Muscle layer of duodenum (tissue), 2 donors: ENCODE measurements around the gene LGR4.

Experiments
- H3K27ac ChIP-seq: one replicate; pipeline ENCODE4 v1.7.0; 2013; ENCODE audit warnings: mild to moderate bottlenecking, low read length
- H3K27me3 ChIP-seq: one replicate; pipeline ENCODE4 v1.7.0; 2013; ENCODE audit warnings: low read depth, mild to moderate bottlenecking, control low read depth, low read length
- H3K36me3 ChIP-seq, 2 donors: one replicate each; pipeline ENCODE4 v1.7.0; 2013; ENCODE audit warnings: low read length in 2 of 2, control low read depth in 1 of 2, mild to moderate bottlenecking in 1 of 2; ENCODE audit not compliant: insufficient read depth in 2 of 2, control insufficient read depth in 1 of 2
- H3K4me1 ChIP-seq, 2 donors: one replicate each; pipeline ENCODE4 v1.7.0; 2013; ENCODE audit warnings: low read length in 2 of 2, mild to moderate bottlenecking in 2 of 2, control low read depth in 1 of 2, moderate library complexity in 1 of 2; ENCODE audit not compliant: insufficient read depth in 2 of 2, control insufficient read depth in 1 of 2
- H3K4me3 ChIP-seq, 2 donors: one replicate each; pipeline ENCODE4 v1.7.0; 2013; ENCODE audit warnings: low read length in 2 of 2, low read depth in 1 of 2, mild to moderate bottlenecking in 1 of 2
- H3K9me3 ChIP-seq, 2 donors: one replicate each; pipeline ENCODE4 v1.7.0; 2013; ENCODE audit warnings: low read length in 2 of 2, control low read depth in 1 of 2, mild to moderate bottlenecking in 1 of 2; ENCODE audit not compliant: control insufficient read depth in 1 of 2
- donor health status: healthy.

Gene LGR4

DNA sequence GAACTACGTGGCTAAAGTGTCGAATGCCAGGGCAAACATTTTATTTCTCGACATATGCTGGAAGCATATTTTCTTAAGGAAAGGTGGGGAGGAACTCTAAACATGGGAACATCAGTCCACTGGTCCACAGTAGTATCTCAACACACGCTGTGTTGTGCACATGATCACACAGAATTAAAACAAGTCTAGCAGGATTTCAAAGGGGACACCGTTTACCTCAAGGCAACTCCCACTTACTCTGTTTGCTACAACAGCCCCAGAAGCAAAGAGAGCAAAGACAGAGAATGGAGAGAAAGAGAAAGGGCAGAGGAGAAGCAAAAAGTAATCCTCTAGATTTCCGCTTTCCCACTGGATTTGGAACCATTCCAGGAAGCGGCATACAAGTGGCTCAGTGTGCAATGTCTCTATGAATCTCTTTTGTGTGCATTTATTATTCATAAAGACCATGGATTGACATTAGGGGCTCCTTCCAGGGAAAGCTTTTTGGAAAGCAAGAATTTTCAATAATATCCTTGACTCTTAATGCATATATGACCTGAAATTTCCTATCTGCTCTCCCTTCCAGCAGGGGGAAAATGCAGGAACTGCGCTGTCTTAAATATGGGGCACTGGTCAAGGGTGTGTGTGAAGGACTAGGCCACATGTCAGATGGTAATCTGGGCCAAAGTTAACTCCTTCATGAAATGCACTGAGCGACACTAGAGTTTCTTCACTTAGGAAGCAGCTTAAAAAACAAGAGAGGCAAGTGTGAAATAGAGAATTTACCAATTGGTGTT, 74.8 kb downstream of the LGR4 start:
- Histone ChIP-seq H3K4me3 (no peak overlapping the region), H3K36me3 (no peaks in the 10 kb centered on the region), H3K4me1 (peaks cover 5 to 24% of the 10 kb centered on the region in 2 donors), H3K27ac (no peak overlapping the region), H3K9me3 (no peaks in the 10 kb centered on the region), H3K27me3 (no peaks in the 10 kb centered on the region)

DNA sequence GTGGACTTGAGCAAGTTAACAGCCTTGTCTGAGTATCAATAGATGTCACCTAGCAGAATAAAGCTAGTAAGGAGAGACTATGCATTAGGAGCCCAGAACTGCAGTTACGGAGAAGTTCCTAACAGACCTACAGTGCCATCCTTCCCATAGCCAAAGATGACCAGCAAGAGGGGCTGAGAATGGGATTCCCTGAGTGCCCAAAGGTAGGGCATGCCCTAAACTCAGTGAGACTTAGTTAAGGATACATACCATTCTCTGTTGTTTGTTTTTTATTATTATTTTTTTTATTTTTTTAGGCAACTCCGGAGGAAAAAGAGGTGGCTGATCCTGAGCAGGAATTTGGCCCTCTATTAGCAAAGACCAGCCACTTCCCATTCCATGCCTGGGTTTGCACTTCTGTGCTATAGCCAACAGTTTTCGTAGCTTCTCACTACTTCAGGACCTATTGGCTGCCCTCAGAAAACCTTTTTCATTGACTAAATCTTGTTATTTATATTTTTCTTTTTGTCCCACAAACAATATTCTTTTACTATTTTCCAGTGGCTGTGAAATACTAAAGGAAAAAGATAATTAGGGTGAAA, 76.2 kb downstream of the LGR4 start:
- Histone ChIP-seq H3K4me3 (no peak overlapping the region), H3K27ac (no peak overlapping the region), H3K36me3 (no peaks in the 10 kb centered on the region), H3K9me3 (no peaks in the 10 kb centered on the region), H3K27me3 (no peaks in the 10 kb centered on the region), H3K4me1 (peaks cover 5 to 29% of the 10 kb centered on the region in 2 donors)

DNA sequence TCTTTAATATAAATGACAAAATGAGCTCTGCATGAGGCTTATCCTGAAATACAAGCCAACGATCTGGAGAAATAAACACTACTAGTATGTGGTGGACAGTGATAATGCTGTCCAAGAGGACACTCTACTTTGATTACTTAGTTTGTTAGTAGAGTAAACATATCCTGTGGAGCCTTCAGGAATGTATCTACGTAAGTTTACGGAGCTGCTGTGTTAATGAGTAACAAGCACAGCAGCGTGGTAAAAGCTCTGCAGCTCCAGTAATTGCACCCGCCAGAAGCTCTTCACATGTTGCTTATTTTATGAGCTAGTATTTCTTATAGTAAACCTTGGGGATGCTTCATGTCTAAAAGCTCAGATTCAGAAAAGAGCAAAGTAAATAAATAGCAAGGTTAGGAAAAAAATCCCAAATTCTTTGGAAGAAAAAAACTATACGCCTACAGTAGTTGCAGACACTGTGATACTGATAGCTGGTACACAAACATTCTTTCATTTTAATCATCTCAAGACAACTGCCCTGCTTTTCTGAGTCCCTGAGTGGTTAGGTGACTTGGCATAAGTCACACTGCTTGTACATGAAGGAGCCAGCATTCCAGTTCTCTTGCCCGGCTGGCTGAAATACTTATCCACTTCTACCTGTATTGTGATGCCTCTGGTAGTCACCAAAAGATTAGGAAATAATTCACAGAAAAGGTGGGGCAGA, 76.9 kb downstream of the LGR4 start:
- H3K27ac ChIP-seq = peak overlapping the region; percentile 9
- peaks cover 5 to 29% of the 10 kb centered on the region in 2 donors for H3K4me1 ChIP-seq
- no peaks in the 10 kb centered on the region for H3K36me3 ChIP-seq
- H3K27me3 ChIP-seq = no peaks in the 10 kb centered on the region
- H3K9me3 ChIP-seq = no peaks in the 10 kb centered on the region
- no peak overlapping the region for H3K4me3 ChIP-seq

GRCh38 chr11:27394781-27395228, 77.8 kb downstream of the LGR4 start:
- Histone ChIP-seq H3K36me3 (no peaks in the 10 kb centered on the region), H3K4me1 (peaks cover 5 to 29% of the 10 kb centered on the region in 2 donors), H3K4me3 (no peak overlapping the region), H3K9me3 (no peaks in the 10 kb centered on the region), H3K27ac (no peak overlapping the region), H3K27me3 (no peaks in the 10 kb centered on the region)

GRCh38 chr11:27392278-27393114, 80.1 kb downstream of the LGR4 start:
- Histone ChIP-seq H3K27ac (no peak overlapping the region), H3K27me3 (no peaks in the 10 kb centered on the region), H3K36me3 (no peaks in the 10 kb centered on the region), H3K4me3 (no peak overlapping the region), H3K9me3 (no peaks in the 10 kb centered on the region), H3K4me1 (peaks cover 5 to 29% of the 10 kb centered on the region in 2 donors)

GRCh38 chr11:27391331-27392015, 81.1 kb downstream of the LGR4 start:
- no peak overlapping the region for H3K27ac ChIP-seq
- H3K4me3 ChIP-seq = no peak overlapping the region
- peaks cover 5 to 22% of the 10 kb centered on the region in 2 donors for H3K4me1 ChIP-seq
- no peaks in the 10 kb centered on the region for H3K9me3 ChIP-seq
- no peaks in the 10 kb centered on the region for H3K36me3 ChIP-seq
- H3K27me3 ChIP-seq = no peaks in the 10 kb centered on the region

DNA sequence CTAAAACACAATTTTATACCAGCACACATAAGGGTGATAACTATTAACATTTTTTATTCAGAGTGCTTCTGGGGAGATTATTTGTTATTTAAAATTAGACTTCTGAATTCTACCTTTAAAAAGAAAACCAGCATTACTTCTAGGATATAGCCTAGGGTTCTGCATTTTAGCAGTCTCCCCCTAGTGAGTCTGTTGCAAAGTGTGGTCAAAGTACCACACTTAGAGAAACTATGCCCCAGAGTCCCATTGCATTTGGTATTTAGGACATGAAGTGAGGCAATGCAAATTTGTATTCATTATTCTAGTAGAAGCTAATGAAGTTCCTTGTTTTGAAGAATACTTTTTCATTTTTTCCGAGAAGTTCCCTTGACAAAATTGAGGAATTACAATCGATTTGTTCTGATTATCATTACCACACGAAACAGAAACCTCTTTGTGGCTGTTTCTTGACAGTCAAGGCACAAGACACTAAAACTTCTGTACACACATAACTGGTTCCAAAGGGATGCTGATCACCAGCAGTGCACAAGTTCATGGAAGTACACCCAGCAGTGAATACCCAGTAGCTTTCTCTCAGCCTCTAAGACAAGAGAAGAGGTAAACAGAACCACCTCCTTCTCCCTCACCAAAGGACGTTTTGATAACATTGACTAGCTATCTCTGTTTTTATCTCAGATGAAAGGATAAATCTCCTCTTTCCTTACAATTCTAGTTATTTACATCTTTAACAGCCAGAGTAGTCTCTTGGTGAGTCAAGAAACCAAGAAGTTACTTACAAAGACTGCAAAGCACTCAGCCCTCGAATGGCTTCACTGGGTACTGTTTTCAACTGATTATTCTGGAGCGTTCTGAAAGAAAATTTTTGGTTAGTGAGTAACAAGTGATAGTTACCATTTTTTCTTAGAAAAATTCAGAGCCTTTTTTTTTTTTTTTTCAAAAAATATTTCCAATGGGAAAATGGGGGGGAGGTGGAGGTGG, 82.0 kb downstream of the LGR4 start:
- Histone ChIP-seq H3K27me3 (no peaks in the 10 kb centered on the region), H3K36me3 (no peaks in the 10 kb centered on the region), H3K4me1 (peaks cover 5 to 14% of the 10 kb centered on the region in 2 donors), H3K4me3 (no peak overlapping the region), H3K27ac (no peak overlapping the region), H3K9me3 (no peaks in the 10 kb centered on the region)

- Histone ChIP-seq H3K4me3 (no peak overlapping the region), H3K4me1 (peaks cover 0 to 5% of the 10 kb centered on the region in 2 donors), H3K27ac (no peak overlapping the region), H3K36me3 (peaks cover 0 to 5% of the 10 kb centered on the region in 2 donors), H3K9me3 (no peaks in the 10 kb centered on the region), H3K27me3 (no peaks in the 10 kb centered on the region)
Measured at GRCh38 chr11:27388869-27389268, 83.7 kb downstream of the LGR4 start.

DNA sequence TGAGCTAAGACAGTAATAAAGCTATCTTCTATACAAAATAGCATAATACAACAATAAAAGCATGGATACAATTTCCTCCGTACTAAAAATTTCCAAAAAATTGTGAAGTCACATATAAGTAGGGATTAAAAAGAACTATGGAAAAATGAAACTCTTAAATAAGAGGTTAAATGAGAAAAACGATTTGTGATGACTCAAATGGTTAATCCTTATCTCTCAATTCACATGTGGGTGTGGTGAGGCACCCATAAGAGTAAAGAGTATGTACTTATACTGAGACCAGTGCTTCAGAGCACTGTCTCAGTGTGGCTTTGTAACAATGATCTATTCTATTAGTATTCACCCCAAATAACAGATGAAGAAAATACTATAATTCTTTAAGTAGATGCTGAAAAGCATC, 84.6 kb downstream of the LGR4 start:
- Histone ChIP-seq H3K27me3 (no peaks in the 10 kb centered on the region), H3K27ac (no peak overlapping the region), H3K36me3 (peaks cover 0 to 5% of the 10 kb centered on the region in 2 donors), H3K4me1 (peaks cover 0 to 5% of the 10 kb centered on the region in 2 donors), H3K4me3 (no peak overlapping the region), H3K9me3 (no peaks in the 10 kb centered on the region)

DNA sequence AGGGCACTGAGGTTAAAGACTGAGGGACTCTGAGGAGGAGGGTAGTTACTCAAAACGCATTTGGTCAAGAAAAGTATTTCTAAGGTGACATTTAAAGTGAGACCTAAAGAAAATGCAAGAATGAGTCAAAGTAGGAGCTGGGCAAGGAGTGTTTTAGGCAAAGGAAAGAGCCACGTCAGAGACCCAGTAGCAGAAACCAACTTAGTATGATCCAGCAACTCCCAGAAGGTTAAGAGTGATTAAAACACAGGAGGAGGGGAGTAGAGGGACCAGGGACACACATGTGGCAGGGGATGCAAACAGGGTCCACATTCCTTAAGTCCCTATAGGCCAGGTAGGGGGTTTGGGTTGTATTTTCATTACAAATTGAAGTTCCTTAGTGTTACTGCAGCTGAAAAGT, 85.2 kb downstream of the LGR4 start:
- H3K4me1 ChIP-seq = peaks cover 0 to 5% of the 10 kb centered on the region in 2 donors
- H3K27ac ChIP-seq = no peak overlapping the region
- H3K9me3 ChIP-seq = no peaks in the 10 kb centered on the region
- no peak overlapping the region for H3K4me3 ChIP-seq
- no peaks in the 10 kb centered on the region for H3K27me3 ChIP-seq
- peaks cover 0 to 5% of the 10 kb centered on the region in 2 donors for H3K36me3 ChIP-seq
